GM18499 (cell line): ENCODE data around the gene CPS1.

Experiments used
- ATAC-seq: cut with Tn5 transposase; IDR thresholded peaks from one replicate; pipeline ENCODE4 v1.9.1; 2021; ENCODE audit warnings: moderate number of reproducible peaks; ENCODE audit not compliant: insufficient read depth, unreplicated experiment

CPS1 gene

DNA sequence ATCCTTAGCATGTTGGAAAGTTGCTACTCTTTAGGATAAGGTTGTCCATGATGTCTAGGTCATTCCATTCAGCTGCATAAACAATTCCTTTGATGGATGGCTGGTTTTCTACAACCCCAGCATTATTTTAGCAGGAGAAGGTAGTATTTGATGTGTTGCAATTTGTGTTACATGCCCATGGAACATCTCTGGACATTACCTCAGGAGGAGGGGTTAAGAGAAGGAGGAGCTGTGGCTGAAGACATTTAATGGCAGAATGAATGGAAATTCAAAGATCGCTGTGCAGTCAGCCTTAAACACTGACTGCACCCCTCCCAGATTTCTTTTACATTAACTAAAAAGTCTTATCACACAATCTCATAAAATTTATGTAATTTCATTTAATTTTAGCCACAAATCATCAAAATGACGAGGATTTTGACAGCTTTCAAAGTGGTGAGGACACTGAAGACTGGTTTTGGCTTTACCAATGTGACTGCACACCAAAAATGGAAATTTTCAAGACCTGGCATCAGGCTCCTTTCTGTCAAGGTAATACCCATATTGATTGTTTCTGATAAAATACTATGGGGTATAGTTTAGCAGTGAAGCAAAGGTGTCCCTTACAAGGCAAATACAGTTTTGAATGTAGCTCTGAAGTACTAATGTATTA, at the start of gene CPS1:
Gene CPS1, plus strand, starts transcription at position 271 of the 652 bp plus-strand sequence. Its CDS starts 135 bp downstream, at position 406.
- ATAC-seq: no peak

GRCh38 chr2:210515911-210516310, 40.5 kb upstream of the CPS1 start:
- no peak for ATAC-seq

DNA sequence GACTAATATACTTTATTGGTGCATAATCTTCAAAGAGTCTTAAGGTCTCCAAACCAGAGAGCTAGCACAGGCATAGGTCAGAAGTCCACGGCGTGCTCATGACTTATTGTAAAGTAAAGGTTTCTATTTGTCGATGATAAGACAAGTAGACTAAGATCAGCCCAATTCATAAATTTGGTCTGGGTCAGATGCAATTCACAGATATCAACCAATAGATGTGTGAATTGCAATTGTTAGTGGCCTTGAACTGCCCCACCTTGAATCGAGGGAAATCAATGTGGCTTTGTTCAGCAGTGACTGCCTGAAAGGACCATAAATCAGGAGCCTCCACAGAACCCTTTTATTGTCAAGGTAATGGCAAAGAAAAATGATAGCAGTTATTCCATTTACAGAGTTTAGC, 39.1 kb upstream of the CPS1 start:
- no peak for ATAC-seq

DNA sequence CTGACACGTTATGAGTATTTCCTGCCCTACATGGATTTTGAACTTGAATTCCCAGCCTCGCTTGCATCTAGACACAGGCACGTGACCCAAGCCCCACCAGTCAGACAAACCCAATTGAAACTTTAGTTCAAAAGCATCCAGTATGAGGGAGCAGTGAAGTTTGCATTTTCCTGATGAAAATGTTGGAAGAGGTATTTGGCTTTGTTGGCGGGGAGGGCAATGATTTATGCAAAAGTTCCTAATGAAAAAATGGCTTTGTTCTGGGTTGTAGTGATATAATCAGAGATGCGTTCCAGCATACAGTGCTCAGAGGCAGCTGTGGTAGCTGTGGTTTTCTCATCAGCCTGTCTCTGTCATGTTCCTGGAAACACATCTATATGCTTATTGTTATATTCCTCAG, 36.8 kb upstream of the CPS1 start:
- no peak for ATAC-seq

DNA sequence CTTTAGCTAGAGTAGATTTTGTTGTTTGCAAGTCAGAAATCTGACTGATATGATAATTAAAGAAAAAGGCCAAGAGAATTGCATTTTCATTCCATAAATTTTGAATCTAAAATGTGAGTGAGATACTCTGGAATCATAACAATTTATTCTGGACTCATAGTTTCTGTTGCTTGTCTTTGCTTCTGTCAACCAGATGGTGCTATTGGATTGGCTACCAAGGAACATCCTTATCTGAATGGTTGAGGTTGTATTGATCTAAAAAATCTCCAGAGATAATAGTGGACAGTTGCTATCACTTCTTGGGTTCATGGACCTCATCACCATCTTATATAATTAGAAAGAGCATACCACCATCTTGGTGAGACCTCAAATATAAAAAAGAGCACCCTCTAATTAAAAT, 34.0 kb upstream of the CPS1 start:
- ATAC-seq: no peak

DNA sequence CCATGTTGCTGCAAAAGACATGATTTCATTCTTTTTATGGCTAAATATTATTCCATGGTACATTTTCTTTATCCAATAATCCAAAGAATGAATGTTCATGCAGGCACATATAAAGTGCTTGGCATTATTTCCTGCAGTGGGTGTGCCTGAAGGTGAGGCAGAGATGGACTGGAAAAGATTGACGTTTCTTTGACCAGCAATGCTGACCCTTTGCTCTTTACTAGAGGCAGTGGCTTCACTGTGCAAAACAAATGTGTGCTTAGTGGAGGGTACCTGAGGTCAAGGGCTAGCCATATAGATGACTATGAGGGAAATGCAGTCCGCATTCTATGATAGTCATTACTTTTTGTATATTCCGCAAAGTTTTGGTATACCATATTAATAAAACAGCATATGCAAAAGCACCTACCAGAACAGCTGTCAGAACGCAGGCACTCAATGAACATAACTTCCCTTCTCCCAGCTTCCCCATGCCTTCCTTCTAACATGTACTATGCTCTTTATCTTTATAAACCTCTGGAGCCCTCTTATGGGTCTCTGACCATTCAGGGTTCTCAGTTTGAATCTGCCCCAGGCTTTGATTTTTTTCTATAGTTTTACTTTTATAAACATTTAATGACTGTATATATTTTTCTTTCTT, 32.6 kb upstream of the CPS1 start:
- ATAC-seq: no peak

DNA sequence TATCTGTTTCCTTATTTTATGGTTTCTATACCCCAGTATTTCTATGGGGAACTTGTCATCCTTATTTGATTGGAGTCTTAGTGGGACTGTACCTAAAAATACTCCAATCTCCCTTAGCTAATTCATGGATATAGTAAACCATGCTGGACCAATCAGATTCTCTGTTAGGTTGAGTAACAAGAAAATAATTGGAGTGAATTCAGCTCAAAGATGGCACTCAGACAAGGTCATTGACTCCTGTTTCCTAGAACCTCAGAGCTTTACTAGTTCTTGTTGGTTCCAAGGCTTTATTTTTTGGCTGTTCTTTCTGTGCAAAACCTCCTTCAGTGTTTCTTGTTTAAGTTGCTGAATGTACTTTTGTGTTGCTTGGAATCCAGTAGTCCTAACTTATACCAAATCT, 31.9 kb upstream of the CPS1 start:
- no peak for ATAC-seq

- ATAC-seq: no peak
Measured at GRCh38 chr2:210527286-210527685, 29.1 kb upstream of the CPS1 start.

DNA sequence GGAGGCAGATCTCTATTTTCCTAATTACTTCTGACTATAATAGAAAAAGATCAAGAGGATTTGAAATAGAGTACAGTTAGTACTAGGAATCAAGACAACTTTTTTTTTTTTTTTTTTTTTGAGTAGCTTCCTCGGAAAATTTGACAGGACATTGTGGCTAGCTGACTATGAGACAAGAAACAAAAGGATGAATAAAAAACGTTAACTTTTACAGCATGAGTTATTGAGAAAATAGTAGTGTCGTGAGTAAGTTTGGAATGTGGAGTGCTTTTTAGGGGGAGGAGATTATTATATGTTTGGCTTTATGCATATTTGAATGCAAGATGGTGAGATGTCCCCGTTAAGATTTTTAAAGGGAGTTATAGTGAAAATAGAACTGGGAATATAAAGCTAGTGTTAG, 27.7 kb upstream of the CPS1 start:
- no peak for ATAC-seq

DNA sequence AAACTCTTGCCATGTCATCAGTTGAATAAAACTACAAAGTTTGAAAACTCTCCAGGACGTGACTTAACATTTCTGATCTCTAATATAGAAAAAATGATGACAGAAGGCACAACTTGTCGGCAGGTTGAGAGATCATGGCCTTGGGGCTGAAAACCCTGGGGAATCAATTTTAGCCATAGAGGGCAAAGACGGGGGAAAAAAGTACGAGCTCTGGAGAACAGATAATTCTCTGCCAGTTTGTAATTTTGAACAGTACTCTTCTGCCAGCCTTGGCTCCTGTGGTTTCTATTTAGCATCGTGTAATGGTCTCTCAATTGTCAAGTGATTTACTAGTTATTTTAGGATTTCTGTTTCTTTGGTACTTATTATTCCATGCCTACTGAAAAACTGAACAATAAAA, 25.3 kb upstream of the CPS1 start:
- ATAC-seq: no peak

DNA sequence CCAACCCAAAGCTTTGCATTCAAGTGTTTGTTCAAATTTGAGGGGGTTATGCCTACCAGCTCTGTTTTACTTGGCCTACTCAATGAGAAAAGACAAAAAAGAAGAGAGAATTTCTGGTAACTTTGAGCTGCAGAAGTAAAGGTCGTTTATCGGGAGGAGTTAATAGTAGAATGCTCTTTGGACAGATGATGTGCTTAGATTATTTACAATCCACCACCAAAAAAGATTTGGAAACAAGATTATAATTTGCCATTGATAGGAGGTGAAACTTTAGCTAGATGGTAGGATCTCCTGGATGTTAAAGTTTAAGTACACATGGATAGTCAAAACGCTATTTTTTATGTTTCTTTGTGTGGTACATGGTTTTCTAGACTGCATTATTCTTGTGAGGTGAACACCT, 24.9 kb upstream of the CPS1 start:
- ATAC-seq: no peak

DNA sequence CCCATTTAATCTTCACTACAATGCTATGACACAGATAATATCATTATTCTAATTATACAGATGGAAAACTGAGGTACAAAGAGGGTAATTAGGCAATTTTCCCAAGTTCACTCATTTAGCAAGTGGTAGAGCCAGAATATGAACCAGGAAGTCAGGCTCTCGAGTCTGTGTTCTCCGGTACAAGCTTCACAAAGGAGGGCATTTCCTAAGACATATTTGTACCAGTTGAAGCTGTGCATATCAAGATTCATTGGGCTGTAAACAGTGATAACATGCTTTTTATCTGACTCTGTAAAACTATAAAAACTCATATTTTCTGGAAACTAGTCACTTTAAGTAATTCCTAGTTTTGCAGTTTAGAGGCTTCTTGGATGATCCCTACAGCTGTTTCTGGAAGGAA, 23.0 kb upstream of the CPS1 start:
- ATAC-seq: no peak

DNA sequence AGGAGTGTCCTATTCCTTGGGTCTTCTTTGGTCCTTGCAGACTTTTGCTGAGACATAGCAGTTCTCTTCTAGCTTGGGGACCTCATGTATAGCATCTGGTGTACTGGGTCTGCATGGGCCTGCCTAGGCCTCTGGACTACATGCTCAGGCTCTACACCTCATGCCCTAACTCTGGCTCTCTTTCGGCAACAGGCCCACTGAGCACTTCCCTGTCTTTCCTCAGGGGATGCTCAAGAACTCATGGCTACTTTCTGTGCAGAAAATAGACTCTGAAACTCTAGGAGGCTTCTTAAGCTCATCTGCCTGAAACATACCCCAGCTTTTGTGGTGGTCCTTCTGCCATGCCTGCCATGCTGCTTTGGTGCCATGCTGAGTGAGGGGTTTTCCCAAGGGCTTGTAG, 21.5 kb upstream of the CPS1 start:
- ATAC-seq: no peak

- no peak for ATAC-seq
Measured at GRCh38 chr2:210536973-210537650, 19.3 kb upstream of the CPS1 start.

GRCh38 chr2:210539035-210539434, 17.4 kb upstream of the CPS1 start:
- no peak for ATAC-seq

GRCh38 chr2:210539578-210540416, 16.6 kb upstream of the CPS1 start:
- ATAC-seq: no peak

GRCh38 chr2:210540471-210540870, 15.9 kb upstream of the CPS1 start:
- no peak for ATAC-seq

DNA sequence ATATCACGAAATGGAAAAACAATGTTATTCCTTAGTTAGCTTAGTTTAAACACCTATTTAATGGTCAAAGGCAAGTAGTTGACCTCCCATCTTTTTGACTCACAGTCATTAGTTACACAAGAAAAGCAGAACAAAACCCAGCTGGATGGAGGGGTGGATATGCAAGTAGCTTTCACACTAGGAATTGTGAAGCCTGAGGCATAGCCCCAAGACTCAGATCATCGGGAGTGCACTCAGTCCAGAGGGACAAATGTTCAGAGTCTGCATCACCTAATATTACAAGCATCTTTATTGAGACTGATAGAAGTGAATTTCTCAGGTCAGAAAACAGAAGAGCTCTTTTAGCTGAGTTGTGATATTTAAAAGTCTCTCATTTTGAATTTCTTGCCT, 15.5 kb upstream of the CPS1 start:
- ATAC-seq: no peak

GRCh38 chr2:210541290-210541902, 15.0 kb upstream of the CPS1 start:
- no peak for ATAC-seq

GRCh38 chr2:210544007-210544590, 12.3 kb upstream of the CPS1 start:
- no peak for ATAC-seq
